HL-60 (cell line): ENCODE data around the gene SUPT3H.

Source experiments
- CTCF ChIP-seq: IDR thresholded peaks from one replicate; pipeline ENCODE4 v1.5.1; 2011; ENCODE audit warnings: low read length, control low read depth, inconsistent platforms; ENCODE audit not compliant: insufficient read depth
- POLR2AphosphoS5 ChIP-seq: IDR thresholded peaks from 2 replicates; pipeline ENCODE4 v1.6.1; 2012; ENCODE audit warnings: low read depth
- REST ChIP-seq: IDR thresholded peaks from 2 replicates; pipeline ENCODE4 v1.6.1; 2012; ENCODE audit warnings: low read depth; ENCODE audit not compliant: insufficient replicate concordance
- SPI1 ChIP-seq: IDR thresholded peaks from 2 replicates; pipeline ENCODE4 v1.6.1; 2012; ENCODE audit warnings: low read depth, mild to moderate bottlenecking, borderline replicate concordance

- TF ChIP-seq CTCF, result no peak
- TF ChIP-seq REST, result no peak
- TF ChIP-seq POLR2AphosphoS5, result no peak
- no peak for TF ChIP-seq SPI1
These were observed 325.4 kb downstream of the SUPT3H start for GRCh38 chr6:45052325-45052724.
